IMR-90 (cell line): ENCODE measurements around the gene FOXO1. TPM values are rescaled to one million over a fixed set of nuclear protein-coding genes. Genes with fewer than 3 reads are reported as not detected.

Source experiments
- ATAC-seq: fragments of 200-7000 bp; cut with Tn5 transposase; 2 replicates; pipeline ENCODE4 v1.9.1; 2020; ENCODE audit warnings: low read depth, mild to moderate bottlenecking, moderate library complexity
- BruUV-seq: library from RNA; stranded (reverse); fragments of 400-500 nt; replicated peaks from 2 replicates; lab custom pipeline; 2021; lab: Mats Ljungman, UMichigan
- CTCF ChIA-PET: fragments of 300-600 bp; formaldehyde crosslinking; extraction: SDS; loops from one replicate; lab custom pipeline; 2021; ENCODE audit warnings: antibody characterized with exemption; lab: Yijun Ruan, JAX
- POLR2A ChIA-PET: fragments of 300-600 bp; sonication (Branson Sonifier 250); formaldehyde crosslinking; loops from one replicate; lab custom pipeline; 2022; ENCODE audit warnings: antibody characterized with exemption; ENCODE audit not compliant: unreplicated experiment; lab: Charles Lee
- DNase-seq: peaks from one replicate; pipeline ENCODE4 v3.0.0; 2013
- H2AFZ ChIP-seq: replicated peaks from 2 replicates; pipeline ENCODE3; 2013; ENCODE audit warnings: low read length, mild to moderate bottlenecking; ENCODE audit not compliant: poor library complexity
- H2AK5ac ChIP-seq: 2 replicates; pipeline ENCODE4 v1.6.1; 2013; ENCODE audit warnings: low read depth, low read length, inconsistent platforms
- H2AK9ac ChIP-seq: replicated peaks from 2 replicates; pipeline ENCODE3; 2013; ENCODE audit warnings: mild to moderate bottlenecking, low read depth, low read length, moderate library complexity; ENCODE audit not compliant: poor library complexity
- H2BK120ac ChIP-seq: 2 replicates; pipeline ENCODE4 v1.6.1; 2013; ENCODE audit warnings: low read depth, low read length, inconsistent platforms
- H2BK15ac ChIP-seq: 3 replicates; pipeline ENCODE4 v1.6.1; 2013; ENCODE audit warnings: low read depth, low read length, inconsistent platforms
- H2BK20ac ChIP-seq: 2 replicates; pipeline ENCODE4 v1.6.1; 2013; ENCODE audit warnings: low read depth, mild to moderate bottlenecking, inconsistent platforms, low read length, moderate library complexity
- H2BK5ac ChIP-seq: 2 replicates; pipeline ENCODE4 v1.6.1; 2013; ENCODE audit warnings: mild to moderate bottlenecking, low read depth, low read length, inconsistent platforms; ENCODE audit not compliant: poor library complexity, severe bottlenecking
- H3K14ac ChIP-seq: replicated peaks from 2 replicates; pipeline ENCODE4 v1.6.1; 2013; ENCODE audit warnings: low read depth, low read length, inconsistent platforms
- H3K18ac ChIP-seq: 2 replicates; pipeline ENCODE4 v1.6.1; 2013; ENCODE audit warnings: low read depth, low read length, control low read depth
- H3K23ac ChIP-seq: 2 replicates; pipeline ENCODE4 v1.6.1; 2013; ENCODE audit warnings: low read depth, low read length, inconsistent platforms
- H3K27ac ChIP-seq: 2 replicates; pipeline ENCODE4 v1.5.1; 2013; ENCODE audit warnings: mild to moderate bottlenecking, control low read depth, low read length; ENCODE audit not compliant: insufficient read depth
- H3K27me3 ChIP-seq: 2 replicates; pipeline ENCODE4 v1.6.1; 2013; ENCODE audit warnings: low read length; ENCODE audit not compliant: control insufficient read depth, insufficient read depth
- H3K36me3 ChIP-seq: 2 replicates; pipeline ENCODE4 v1.6.1; 2013; ENCODE audit warnings: low read length, mixed read lengths; ENCODE audit not compliant: control insufficient read depth, insufficient read depth
- H3K4ac ChIP-seq: 2 replicates; pipeline ENCODE4 v1.6.1; 2013; ENCODE audit warnings: low read depth, low read length, inconsistent platforms
- H3K4me1 ChIP-seq: 2 replicates; pipeline ENCODE4 v1.6.1; 2013; ENCODE audit warnings: low read length, mixed read lengths; ENCODE audit not compliant: control insufficient read depth, insufficient read depth
- H3K4me2 ChIP-seq: 2 replicates; pipeline ENCODE4 v1.6.1; 2013; ENCODE audit warnings: low read depth, mild to moderate bottlenecking, control low read depth, low read length, moderate library complexity
- H3K4me3 ChIP-seq: 2 replicates; pipeline ENCODE4 v1.5.1; 2013; ENCODE audit warnings: low read depth, mild to moderate bottlenecking, control low read depth, low read length, moderate library complexity; ENCODE audit not compliant: insufficient read depth
- H3K56ac ChIP-seq: 2 replicates; pipeline ENCODE4 v1.6.1; 2013; ENCODE audit warnings: low read length, inconsistent platforms; ENCODE audit not compliant: insufficient read depth; ENCODE audit errors: extremely low read depth
- H3K79me1 ChIP-seq, 2 experiments: 2 replicates each; pipeline ENCODE4 v1.6.1; 2013; ENCODE audit warnings: low read length in 2 of 2, inconsistent platforms in 1 of 2, low read depth in 1 of 2
- H3K9ac ChIP-seq: 2 replicates; pipeline ENCODE4 v1.6.1; 2013; ENCODE audit warnings: low read depth, low read length, control low read depth
- H3K9me1 ChIP-seq: 2 replicates; pipeline ENCODE4 v1.6.1; 2013; ENCODE audit warnings: low read length, inconsistent platforms; ENCODE audit not compliant: insufficient read depth
- H3K9me3 ChIP-seq: 2 replicates; pipeline ENCODE4 v1.6.1; 2013; ENCODE audit warnings: low read length; ENCODE audit not compliant: control insufficient read depth, insufficient read depth
- H4K20me1 ChIP-seq: 2 replicates; pipeline ENCODE4 v1.6.1; 2013; ENCODE audit warnings: low read length, inconsistent platforms; ENCODE audit not compliant: insufficient read depth
- H4K5ac ChIP-seq: 2 replicates; pipeline ENCODE4 v1.6.1; 2013; ENCODE audit warnings: mild to moderate bottlenecking, low read depth, low read length, control low read depth
- H4K8ac ChIP-seq, 2 experiments: 2 replicates each; pipeline ENCODE4 v1.6.1; 2013; ENCODE audit warnings: low read depth in 2 of 2, low read length in 2 of 2, control low read depth in 1 of 2, inconsistent platforms in 1 of 2
- H4K91ac ChIP-seq: 2 replicates; pipeline ENCODE4 v1.6.1; 2013; ENCODE audit warnings: low read depth, low read length, inconsistent platforms; ENCODE audit not compliant: insufficient read depth
- MAFK ChIP-seq: IDR thresholded peaks from 2 replicates; pipeline ENCODE4 v1.6.1; 2012; ENCODE audit warnings: low read depth, low read length, improper control_type of control experiment
- MAZ ChIP-seq: IDR thresholded peaks from 2 replicates; pipeline ENCODE4 v1.6.1; 2012; ENCODE audit warnings: low read depth, mild to moderate bottlenecking, low read length, improper control_type of control experiment, moderate library complexity, borderline replicate concordance
- WGBS, 2 experiments: methylation state at CpG; one replicate each; pipeline versions ENCODE4 v1.1.5 to v1.1.7; 2013; ENCODE audit warnings: missing lambda C conversion rate in 2 of 2; ENCODE audit not compliant: insufficient read length in 1 of 2; ENCODE audit errors: extremely low coverage in 2 of 2; 5-methylcytosine and 5-hydroxymethylcytosine counted together
- dilution Hi-C: fragments of 300-500 bp; cut with HindIII; formaldehyde crosslinking; loops from one replicate; pipeline ENCODE4 v1.14.3; 2018; ENCODE audit warnings: low sequenced_read_pairs; ENCODE audit not compliant: unreplicated experiment
- in situ Hi-C: fragments of 300-500 bp; cut with MboI; formaldehyde crosslinking; loops from 3 replicates; pipeline ENCODE4 v1.14.3; 2019; ENCODE audit warnings: low sequenced_read_pairs, inconsistent platforms, mixed read lengths
- intact Hi-C: fragments of 100-400 bp; cut with micrococcal nuclease; formaldehyde crosslinking; loops from 2 replicates; pipeline ENCODE4 v1.10.0; 2022
- polyA plus RNA-seq, 3 experiments: library from polyadenylated mRNA; depleted of rRNA; stranded (reverse); fragments of >200 nt; gene quantifications; 2 replicates each; pipeline ENCODE4 v1.2.3, GENCODE V29; 2012; ENCODE audit warnings: low replicate concordance in 1 of 3
- total RNA-seq: library from RNA; depleted of rRNA; stranded (reverse); fragments of >200 nt; gene quantifications from 2 replicates; pipeline ENCODE4 v1.2.3, GENCODE V29; 2012

FOXO1 gene
- total and polyA plus RNA-seq, 2 of the 4 experiments (the other 2 are of a cell fraction): 0.12 to 0.18 TPM

DNA sequence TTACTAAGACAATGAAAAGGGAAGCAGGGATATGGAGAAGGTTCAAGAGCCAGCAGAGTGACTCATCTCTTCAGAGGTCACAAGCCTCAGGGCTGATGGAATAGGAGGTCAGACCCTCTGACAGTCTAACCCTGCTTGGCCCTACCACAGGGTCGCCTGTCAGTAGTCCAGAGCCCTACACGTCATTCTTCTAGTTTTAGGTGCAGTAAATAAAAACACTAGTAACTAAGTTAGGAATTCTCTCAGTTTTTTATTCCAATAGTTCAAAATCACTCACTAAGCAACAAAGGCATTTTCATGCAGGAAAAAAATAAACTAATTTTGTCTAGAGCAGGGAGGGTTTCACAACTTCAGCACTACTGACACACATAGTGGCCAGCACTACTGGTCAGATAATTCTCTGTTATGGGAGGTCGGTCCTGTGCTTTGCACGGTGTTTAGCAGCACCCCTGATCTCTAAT, 27.2 kb downstream of the FOXO1 start:
- in situ Hi-C loops: no loop called here

More for the DNA sequence above, 27.2 kb downstream of the FOXO1 start:
- no peak overlapping the region for H2BK120ac ChIP-seq
- no peak overlapping the region for H4K5ac ChIP-seq
- TF ChIP-seq MAFK: no peak
- TF ChIP-seq MAZ: no peak
- H3K79me1 ChIP-seq: no peaks in the 10 kb centered on the region
- no peaks in the 10 kb centered on the region for H3K36me3 ChIP-seq
- intact Hi-C loops: no loop called here
- no peak for ATAC-seq
- no peaks in the 10 kb centered on the region for H3K4me1 ChIP-seq
- no peak overlapping the region for H3K9ac ChIP-seq
- H3K4ac ChIP-seq: no peak overlapping the region
- CTCF ChIA-PET: no interaction called here
- no CpG with 5 or more reads among the region's 4 CpGs for WGBS, 2 experiments
- no peak overlapping the region for H2BK5ac ChIP-seq
- no peak for DNase-seq
- H3K4me2 ChIP-seq: no peak overlapping the region
- BruUV-seq: no TSS peak
- no peak overlapping the region for H4K8ac ChIP-seq
- no peak overlapping the region for H3K27ac ChIP-seq
- H2AK5ac ChIP-seq: no peak overlapping the region
- H4K20me1 ChIP-seq: no peaks in the 10 kb centered on the region
- H4K91ac ChIP-seq: no peak overlapping the region
- no peak overlapping the region for H3K14ac ChIP-seq
- no peaks in the 10 kb centered on the region for H3K9me1 ChIP-seq
- POLR2A ChIA-PET: no interaction called here
- no peaks in the 10 kb centered on the region for H3K9me3 ChIP-seq
- H2BK20ac ChIP-seq: no peak overlapping the region
- no peak overlapping the region for H3K18ac ChIP-seq
- no peak overlapping the region for H2AK9ac ChIP-seq
- H2BK15ac ChIP-seq: no peak overlapping the region
- dilution Hi-C loops: no loop called here
- H2AFZ ChIP-seq: no peak overlapping the region
- H3K4me3 ChIP-seq: no peak overlapping the region
- H3K27me3 ChIP-seq: no peaks in the 10 kb centered on the region; the same call in 1 of the 2 replicates
- H3K56ac ChIP-seq: no peak overlapping the region
- H3K23ac ChIP-seq: no peak overlapping the region
